Stimulated activated CD4-positive, alpha-beta T cell treated with anti-CD3 and anti-CD28 coated beads, TNF-alpha, amount 100 ng/mL, for 24 hours (primary cell): ENCODE measurements around the gene MC5R.

ENCODE experiments used
- DNase-seq, 3 experiments: peaks; one replicate each; pipeline ENCODE4 v3.0.0-alpha.2; 2020; ENCODE audit warnings: low read depth in 3 of 3

MC5R gene

GRCh38 chr18:13823707-13824395 lies at the start of gene MC5R:
MC5R (plus strand) TSS chr18:13824149; CDS start chr18:13825766, 1,617 bp downstream.
- DNase-seq, result peak; percentile 42 to 68 (median 52)

GRCh38 chr18:13775058-13775457 lies 48.9 kb upstream of the MC5R start:
- no peak for DNase-seq

GRCh38 chr18:13791181-13791580 lies 32.8 kb upstream of the MC5R start:
- no peak for DNase-seq

- DNase-seq, result no peak
Observed at GRCh38 chr18:13793819-13794218, 30.1 kb upstream of the MC5R start.

- DNase-seq, result no peak
Observed at GRCh38 chr18:13796515-13796914, 27.4 kb upstream of the MC5R start.

GRCh38 chr18:13797157-13797611 lies 26.8 kb upstream of the MC5R start:
- no peak for DNase-seq

- DNase-seq, result no peak
Observed at GRCh38 chr18:13799396-13799795, 24.6 kb upstream of the MC5R start.

GRCh38 chr18:13800505-13801259 lies 23.3 kb upstream of the MC5R start:
- DNase-seq, result peak in 2 of 3 experiments; percentile 11 to 55

GRCh38 chr18:13801260-13801601 lies 22.7 kb upstream of the MC5R start:
- DNase-seq, result no peak

GRCh38 chr18:13804305-13804704 lies 19.6 kb upstream of the MC5R start:
- no peak for DNase-seq

- no peak for DNase-seq
Observed at GRCh38 chr18:13808294-13809042, 15.5 kb upstream of the MC5R start.

- DNase-seq, result no peak
Observed at GRCh38 chr18:13809043-13809430, 14.9 kb upstream of the MC5R start.

GRCh38 chr18:13809531-13810255 lies 14.3 kb upstream of the MC5R start:
- no peak for DNase-seq

GRCh38 chr18:13810950-13811485 lies 12.9 kb upstream of the MC5R start:
- DNase-seq, result no peak

- no peak for DNase-seq
Observed at GRCh38 chr18:13811993-13812392, 12.0 kb upstream of the MC5R start.

- DNase-seq, result peak; percentile 22 to 57 (median 43)
Observed at GRCh38 chr18:13813271-13813849, 10.6 kb upstream of the MC5R start.

GRCh38 chr18:13826209-13826608 lies 2.3 kb downstream of the MC5R start:
- DNase-seq, result no peak

- no peak for DNase-seq
Observed at GRCh38 chr18:13831864-13832508, 8.0 kb downstream of the MC5R start.

GRCh38 chr18:13834496-13835015 lies 10.6 kb downstream of the MC5R start:
- DNase-seq, result no peak

- no peak for DNase-seq
Observed at GRCh38 chr18:13835202-13835601, 11.3 kb downstream of the MC5R start.
